RWPE2 (cell line): ENCODE data around the gene SLC16A13.

Source experiments
- ATAC-seq: fragments of 200-7000 bp; cut with Tn5 transposase; 3 replicates; pipeline ENCODE4 v1.9.1; 2021; ENCODE audit warnings: low read depth
- DNase-seq: peaks from one replicate; pipeline ENCODE4 v3.0.0-alpha.2; 2020; ENCODE audit warnings: low spot score
- H3K27ac ChIP-seq: fragments of 450-650 bp; 2 replicates; pipeline ENCODE4 v1.5.1; 2017; ENCODE audit warnings: mild to moderate bottlenecking; ENCODE audit not compliant: poor library complexity, severe bottlenecking
- H3K27me3 ChIP-seq: fragments of 250-450 bp; sonication (Bioruptor Pico); 2 replicates; pipeline ENCODE4 v1.5.1; 2021; ENCODE audit warnings: mild to moderate bottlenecking, moderate library complexity; ENCODE audit not compliant: insufficient read depth, poor library complexity, severe bottlenecking
- H3K36me3 ChIP-seq: fragments of 250-450 bp; sonication (Bioruptor Pico); 2 replicates; pipeline ENCODE4 v1.5.1; 2020; ENCODE audit warnings: low read depth, mild to moderate bottlenecking, moderate library complexity
- H3K4me1 ChIP-seq: fragments of 250-450 bp; sonication (Bioruptor Pico); 2 replicates; pipeline ENCODE4 v1.5.1; 2021; ENCODE audit warnings: mild to moderate bottlenecking, moderate library complexity; ENCODE audit not compliant: insufficient read depth, poor library complexity, severe bottlenecking
- H3K4me3 ChIP-seq: fragments of 250-450 bp; sonication (Bioruptor Pico); 2 replicates; pipeline ENCODE4 v1.5.1; 2021; ENCODE audit warnings: mild to moderate bottlenecking, moderate library complexity; ENCODE audit not compliant: severe bottlenecking
- H3K9me3 ChIP-seq: fragments of 250-450 bp; sonication (Bioruptor Pico); 2 replicates; pipeline ENCODE4 v1.5.1; 2021; ENCODE audit warnings: mild to moderate bottlenecking, moderate library complexity; ENCODE audit not compliant: severe bottlenecking
- TF ChIP-seq, protein P1 (sequence below): fragments of 450-650 bp; IDR thresholded peaks from one replicate; pipeline ENCODE4 v1.5.1; 2017; ENCODE audit warnings: mild to moderate bottlenecking, moderate library complexity; ENCODE audit not compliant: poor library complexity, severe bottlenecking

SLC16A13 gene

GRCh38 chr17:6998855-6999508 is 36.8 kb upstream of the SLC16A13 start:
- DNase-seq (no peak), ATAC-seq (no peak)
- peaks cover 1% of the 10 kb centered on the region for H3K9me3 ChIP-seq
- no peaks in the 10 kb centered on the region for H3K27me3 ChIP-seq
- peaks cover 4% of the 10 kb centered on the region for H3K4me1 ChIP-seq
- TF ChIP-seq, protein P1, sequence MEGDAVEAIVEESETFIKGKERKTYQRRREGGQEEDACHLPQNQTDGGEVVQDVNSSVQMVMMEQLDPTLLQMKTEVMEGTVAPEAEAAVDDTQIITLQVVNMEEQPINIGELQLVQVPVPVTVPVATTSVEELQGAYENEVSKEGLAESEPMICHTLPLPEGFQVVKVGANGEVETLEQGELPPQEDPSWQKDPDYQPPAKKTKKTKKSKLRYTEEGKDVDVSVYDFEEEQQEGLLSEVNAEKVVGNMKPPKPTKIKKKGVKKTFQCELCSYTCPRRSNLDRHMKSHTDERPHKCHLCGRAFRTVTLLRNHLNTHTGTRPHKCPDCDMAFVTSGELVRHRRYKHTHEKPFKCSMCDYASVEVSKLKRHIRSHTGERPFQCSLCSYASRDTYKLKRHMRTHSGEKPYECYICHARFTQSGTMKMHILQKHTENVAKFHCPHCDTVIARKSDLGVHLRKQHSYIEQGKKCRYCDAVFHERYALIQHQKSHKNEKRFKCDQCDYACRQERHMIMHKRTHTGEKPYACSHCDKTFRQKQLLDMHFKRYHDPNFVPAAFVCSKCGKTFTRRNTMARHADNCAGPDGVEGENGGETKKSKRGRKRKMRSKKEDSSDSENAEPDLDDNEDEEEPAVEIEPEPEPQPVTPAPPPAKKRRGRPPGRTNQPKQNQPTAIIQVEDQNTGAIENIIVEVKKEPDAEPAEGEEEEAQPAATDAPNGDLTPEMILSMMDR, result no peak
- no peak overlapping the region for H3K27ac ChIP-seq
- peaks cover 26% of the 10 kb centered on the region for H3K36me3 ChIP-seq
- H3K4me3 ChIP-seq, result no peak overlapping the region

- peaks cover 1% of the 10 kb centered on the region for H3K9me3 ChIP-seq
- H3K4me3 ChIP-seq, result no peak overlapping the region
- ATAC-seq (no peak), DNase-seq (no peak)
- H3K36me3 ChIP-seq, result peaks cover 26% of the 10 kb centered on the region
- H3K27me3 ChIP-seq, result no peaks in the 10 kb centered on the region
- TF ChIP-seq, protein P1, result peak; percentile 44
- no peak overlapping the region for H3K27ac ChIP-seq
- H3K4me1 ChIP-seq, result no peaks in the 10 kb centered on the region
Measured at GRCh38 chr17:7001318-7001961, 34.4 kb upstream of the SLC16A13 start.

DNA sequence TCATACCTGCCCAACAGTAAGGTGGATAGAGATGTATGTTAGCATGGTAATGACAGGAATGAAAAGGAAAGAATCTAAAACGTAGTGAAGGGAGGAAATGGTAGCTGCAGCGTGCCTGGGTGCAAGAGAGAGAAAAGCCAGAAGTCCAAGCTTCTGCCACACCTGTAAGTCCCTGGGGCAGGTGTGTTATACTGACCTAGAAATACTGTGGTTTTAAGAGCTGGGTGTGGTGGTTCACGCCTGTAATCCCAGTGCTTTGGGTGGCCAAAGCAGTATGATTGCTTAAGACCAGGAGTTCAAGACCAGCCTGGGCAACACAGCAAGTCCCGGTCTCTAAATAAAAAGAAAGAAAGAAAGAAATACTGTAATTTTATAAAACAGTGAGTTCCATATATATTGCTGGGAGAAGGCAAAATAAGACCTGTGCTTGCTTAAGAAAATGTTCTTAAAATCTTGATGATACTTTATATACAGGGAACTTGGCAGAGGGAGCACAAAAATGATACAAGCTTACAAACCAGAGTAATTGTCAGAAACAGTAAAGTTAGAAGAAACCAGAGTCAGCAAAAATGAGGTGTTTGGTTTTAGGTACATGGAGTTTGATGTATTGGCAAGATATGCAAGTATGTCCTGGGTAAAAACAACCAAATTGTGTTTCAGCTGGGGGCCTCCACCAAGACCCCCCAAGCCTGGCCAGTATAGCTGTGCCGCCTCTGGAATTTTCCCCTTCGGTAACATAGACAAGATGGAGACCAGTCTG is 33.3 kb upstream of the SLC16A13 start:
- peaks cover 26% of the 10 kb centered on the region for H3K36me3 ChIP-seq
- peaks cover 1% of the 10 kb centered on the region for H3K9me3 ChIP-seq
- ATAC-seq (no peak), DNase-seq (no peak)
- H3K4me1 ChIP-seq, result no peaks in the 10 kb centered on the region
- TF ChIP-seq, protein P1, result no peak
- H3K27ac ChIP-seq, result no peak overlapping the region
- no peaks in the 10 kb centered on the region for H3K27me3 ChIP-seq
- H3K4me3 ChIP-seq, result no peak overlapping the region

- no peaks in the 10 kb centered on the region for H3K27me3 ChIP-seq
- H3K4me3 ChIP-seq, result no peak overlapping the region
- DNase-seq (no peak), ATAC-seq (no peak)
- TF ChIP-seq, protein P1, result no peak
- H3K36me3 ChIP-seq, result peaks cover 25% of the 10 kb centered on the region
- H3K4me1 ChIP-seq, result no peaks in the 10 kb centered on the region
- no peak overlapping the region for H3K27ac ChIP-seq
- peaks cover 1% of the 10 kb centered on the region for H3K9me3 ChIP-seq
Measured at GRCh38 chr17:7003745-7004144, 32.1 kb upstream of the SLC16A13 start.
